Caco-2 (cell line): Measurements from ENCODE around the gene SNX19. TPM values are rescaled to one million over a fixed set of nuclear protein-coding genes. Genes with fewer than 3 reads are reported as not detected.

ENCODE experiments used
- BruUV-seq: library from RNA; stranded (reverse); fragments of 400-500 nt; replicated peaks from 2 replicates; lab custom pipeline; 2021; lab: Mats Ljungman, UMichigan
- CTCF ChIA-PET: fragments of 300-600 bp; sonication (Branson Sonifier 250); formaldehyde crosslinking; loops from one replicate; lab custom pipeline; 2022; ENCODE audit warnings: antibody characterized with exemption; lab: Charles Lee
- POLR2A ChIA-PET: fragments of 300-600 bp; sonication (Branson Sonifier 250); formaldehyde crosslinking; loops from one replicate; lab custom pipeline; 2022; ENCODE audit warnings: antibody characterized with exemption; lab: Charles Lee
- DNase-seq, 2 experiments: peaks; one replicate each; pipeline versions ENCODE4 v3.0.0 to v3.0.0-alpha.2; 2020 to 2022
- H3K27me3 ChIP-seq: replicated peaks from 2 replicates; pipeline ENCODE4 v1.6.0; 2011; ENCODE audit warnings: low read length; ENCODE audit not compliant: control insufficient read depth, insufficient read depth
- H3K36me3 ChIP-seq: 2 replicates; pipeline ENCODE4 v1.5.1; 2011; ENCODE audit warnings: low read length; ENCODE audit not compliant: control insufficient read depth, insufficient read depth
- H3K4me1 ChIP-seq: fragments of 250-450 bp; sonication (Bioruptor Pico); 2 replicates; pipeline ENCODE4 v1.5.1; 2020; ENCODE audit warnings: mild to moderate bottlenecking
- H3K4me3 ChIP-seq: 2 replicates; pipeline ENCODE4 v1.5.1; 2011; ENCODE audit warnings: low read depth, mild to moderate bottlenecking, control low read depth, low read length
- H3K9me3 ChIP-seq: fragments of 250-450 bp; sonication (Bioruptor Pico); 2 replicates; pipeline ENCODE4 v1.5.1; 2020; ENCODE audit warnings: mild to moderate bottlenecking, moderate library complexity
- H3K27ac Mint-ChIP-seq: one replicate; pipeline ENCODE4 v1.8.0; 2022; ENCODE audit warnings: mixed read lengths; ENCODE audit not compliant: unreplicated experiment
- H3K27me3 Mint-ChIP-seq: one replicate; pipeline ENCODE4 v1.8.0; 2022; ENCODE audit warnings: mixed read lengths; ENCODE audit not compliant: insufficient read depth, unreplicated experiment
- H3K36me3 Mint-ChIP-seq: one replicate; pipeline ENCODE4 v1.8.0; 2022; ENCODE audit warnings: mild to moderate bottlenecking, mixed read lengths; ENCODE audit not compliant: insufficient read depth, unreplicated experiment
- H3K4me1 Mint-ChIP-seq: one replicate; pipeline ENCODE4 v1.8.0; 2022; ENCODE audit warnings: low read depth, mixed read lengths; ENCODE audit not compliant: unreplicated experiment
- H3K4me3 Mint-ChIP-seq: one replicate; pipeline ENCODE4 v1.8.0; 2022; ENCODE audit warnings: mild to moderate bottlenecking, moderate library complexity, mixed read lengths; ENCODE audit not compliant: unreplicated experiment
- H3K9me3 Mint-ChIP-seq: one replicate; pipeline ENCODE4 v1.8.0; 2022; ENCODE audit warnings: mixed read lengths; ENCODE audit not compliant: unreplicated experiment
- intact Hi-C: fragments of 100-400 bp; cut with micrococcal nuclease; formaldehyde crosslinking; loops from one replicate; pipeline ENCODE4 v1.10.0; 2022; ENCODE audit not compliant: unreplicated experiment
- total RNA-seq: library from RNA; stranded (reverse); gene quantifications from 2 replicates; pipeline ENCODE4 v1.2.3, GENCODE V29; 2022
- TF ChIP-seq, protein P1 (sequence below), 2 experiments: fragments of 200-600 bp in 1 of 2; IDR thresholded peaks; 1 replicate in 1 of 2; 2 replicates in 1 of 2; pipeline versions ENCODE4 v1.5.1 to v1.8.0; 2011 to 2022; ENCODE audit warnings: antibody characterized with exemption in 1 of 2, control low read depth in 1 of 2, inconsistent platforms in 1 of 2, low read depth in 1 of 2, low read length in 1 of 2, mild to moderate bottlenecking in 1 of 2, moderate library complexity in 1 of 2; ENCODE audit not compliant: insufficient read depth in 1 of 2, severe bottlenecking in 1 of 2, unreplicated experiment in 1 of 2

SNX19 gene
- total RNA-seq, 1 experiment from 2014 or later: 82.4 TPM

DNA sequence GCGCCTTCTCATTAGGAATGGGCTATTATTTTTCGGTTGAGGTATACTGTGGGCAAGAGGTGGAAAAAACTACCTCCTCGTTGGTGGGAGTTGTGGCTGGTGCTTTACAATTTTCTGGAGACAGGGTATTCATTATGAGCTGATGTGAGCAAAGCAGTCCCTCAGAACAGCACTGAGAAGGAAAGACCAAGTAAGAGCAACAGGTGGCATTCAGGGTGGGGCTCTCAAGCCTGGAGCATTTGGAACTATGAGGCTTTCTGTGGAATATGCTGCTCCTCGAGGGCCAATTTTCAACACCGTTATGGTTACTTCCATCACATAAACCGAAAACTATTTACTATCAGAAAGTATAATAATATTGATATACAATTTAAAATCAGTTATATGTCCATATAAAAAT lies 3.7 kb downstream of the SNX19 start:
- TF ChIP-seq, protein P1, sequence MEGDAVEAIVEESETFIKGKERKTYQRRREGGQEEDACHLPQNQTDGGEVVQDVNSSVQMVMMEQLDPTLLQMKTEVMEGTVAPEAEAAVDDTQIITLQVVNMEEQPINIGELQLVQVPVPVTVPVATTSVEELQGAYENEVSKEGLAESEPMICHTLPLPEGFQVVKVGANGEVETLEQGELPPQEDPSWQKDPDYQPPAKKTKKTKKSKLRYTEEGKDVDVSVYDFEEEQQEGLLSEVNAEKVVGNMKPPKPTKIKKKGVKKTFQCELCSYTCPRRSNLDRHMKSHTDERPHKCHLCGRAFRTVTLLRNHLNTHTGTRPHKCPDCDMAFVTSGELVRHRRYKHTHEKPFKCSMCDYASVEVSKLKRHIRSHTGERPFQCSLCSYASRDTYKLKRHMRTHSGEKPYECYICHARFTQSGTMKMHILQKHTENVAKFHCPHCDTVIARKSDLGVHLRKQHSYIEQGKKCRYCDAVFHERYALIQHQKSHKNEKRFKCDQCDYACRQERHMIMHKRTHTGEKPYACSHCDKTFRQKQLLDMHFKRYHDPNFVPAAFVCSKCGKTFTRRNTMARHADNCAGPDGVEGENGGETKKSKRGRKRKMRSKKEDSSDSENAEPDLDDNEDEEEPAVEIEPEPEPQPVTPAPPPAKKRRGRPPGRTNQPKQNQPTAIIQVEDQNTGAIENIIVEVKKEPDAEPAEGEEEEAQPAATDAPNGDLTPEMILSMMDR (IDR thresholded peaks at IDR 0.05; ENCODE audit: insufficient read depth in 1 of 2, low read depth in 1 of 2, low read length in 1 of 2, severe bottlenecking in 1 of 2, unreplicated experiment in 1 of 2): no peak
- BruUV-seq: no TSS peak
- intact Hi-C loops: no loop called here
- Histone ChIP-seq H3K4me3 (no peak overlapping the region), H3K36me3 (peaks cover 5% of the 10 kb centered on the region; the same call in 1 of the 2 replicates), H3K27me3 (no peaks in the 10 kb centered on the region), H3K9me3 (no peaks in the 10 kb centered on the region), H3K4me1 (peaks cover 5% of the 10 kb centered on the region; the same call in 1 of the 2 replicates)
- DNase-seq: no peak
- Mint-ChIP-seq H3K9me3 (no peaks in the 10 kb centered on the region), H3K36me3 (peaks cover 36% of the 10 kb centered on the region), H3K27ac (no peak overlapping the region), H3K27me3 (no peaks in the 10 kb centered on the region), H3K4me3 (no peak overlapping the region), H3K4me1 (peaks cover 7% of the 10 kb centered on the region)
- ChIA-PET CTCF (no interaction called here), POLR2A (no interaction called here)

DNA sequence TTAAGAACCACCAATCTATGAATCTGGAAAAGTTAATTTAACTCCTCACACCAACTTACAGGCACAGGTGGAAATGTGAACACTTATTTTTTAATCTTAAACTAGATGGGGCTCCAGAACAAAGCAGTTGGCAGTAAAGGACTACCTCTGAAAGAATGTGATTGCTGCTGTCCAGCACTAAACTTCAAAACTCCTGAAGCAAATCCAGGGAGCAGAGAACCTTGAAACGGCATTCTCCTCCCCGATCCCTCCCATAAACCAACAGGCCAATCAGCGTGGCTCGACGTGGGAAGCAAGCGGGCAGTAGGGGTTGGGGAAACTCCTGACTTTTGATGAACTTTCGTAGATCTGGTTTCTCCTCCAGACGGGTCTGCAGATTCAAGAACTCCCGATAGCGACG lies 5.0 kb downstream of the SNX19 start:
- ChIA-PET CTCF (no interaction called here), POLR2A (no interaction called here)
- H3K4me1 ChIP-seq: peaks cover 5% of the 10 kb centered on the region; the same call in 1 of the 2 replicates
- Mint-ChIP-seq H3K36me3 (peaks cover 49% of the 10 kb centered on the region), H3K4me1 (peaks cover 7% of the 10 kb centered on the region), H3K9me3 (no peaks in the 10 kb centered on the region), H3K4me3 (no peak overlapping the region), H3K27me3 (no peaks in the 10 kb centered on the region), H3K27ac (no peak overlapping the region)
- H3K36me3 ChIP-seq: peaks cover 5% of the 10 kb centered on the region; the same call in 1 of the 2 replicates
- H3K4me3 ChIP-seq: no peak overlapping the region
- TF ChIP-seq, protein P1 (IDR thresholded peaks at IDR 0.05; ENCODE audit: insufficient read depth in 1 of 2, low read depth in 1 of 2, low read length in 1 of 2, severe bottlenecking in 1 of 2, unreplicated experiment in 1 of 2): no peak
- no peaks in the 10 kb centered on the region for H3K27me3 ChIP-seq
- intact Hi-C loops: no loop called here
- H3K9me3 ChIP-seq: no peaks in the 10 kb centered on the region
- no peak for DNase-seq
- no TSS peak for BruUV-seq

DNA sequence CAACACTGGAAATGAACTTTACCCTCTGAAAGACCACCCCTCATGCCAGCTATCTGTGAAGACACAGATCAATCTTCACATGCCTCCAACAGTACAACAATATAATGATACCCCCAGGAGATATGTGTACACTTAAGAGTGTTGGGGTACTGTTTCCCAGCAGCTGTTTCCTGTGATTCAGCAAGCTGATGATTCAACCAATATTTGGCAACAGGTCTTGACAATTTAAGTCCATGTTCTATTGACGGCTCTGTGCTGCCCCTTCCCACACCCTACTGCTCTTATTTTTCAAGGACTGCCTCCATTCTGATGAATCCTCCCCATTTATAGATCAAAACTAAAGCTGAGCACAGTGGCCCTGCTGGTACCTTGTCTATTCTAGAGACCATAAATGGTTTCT lies 6.6 kb downstream of the SNX19 start:
- intact Hi-C loops: no loop called here
- Mint-ChIP-seq H3K4me3 (no peak overlapping the region), H3K36me3 (peaks cover 64% of the 10 kb centered on the region), H3K9me3 (no peaks in the 10 kb centered on the region), H3K27ac (no peak overlapping the region), H3K4me1 (peaks cover 7% of the 10 kb centered on the region), H3K27me3 (no peaks in the 10 kb centered on the region)
- DNase-seq: no peak
- H3K4me1 ChIP-seq: no peaks in the 10 kb centered on the region
- no peaks in the 10 kb centered on the region for H3K9me3 ChIP-seq
- no TSS peak for BruUV-seq
- H3K27me3 ChIP-seq: no peaks in the 10 kb centered on the region
- ChIA-PET POLR2A (no interaction called here), CTCF (no interaction called here)
- peaks cover 5% of the 10 kb centered on the region; the same call in 1 of the 2 replicates for H3K36me3 ChIP-seq
- TF ChIP-seq, protein P1 (IDR thresholded peaks at IDR 0.05; ENCODE audit: insufficient read depth in 1 of 2, low read depth in 1 of 2, low read length in 1 of 2, severe bottlenecking in 1 of 2, unreplicated experiment in 1 of 2): no peak
- no peak overlapping the region for H3K4me3 ChIP-seq
